GM23248 (cell line): Measurements from ENCODE around the gene AKT1S1.

Experiments
- EZH2 ChIP-seq: fragments of 200-600 bp; sonication (generic); IDR thresholded peaks from 2 replicates; pipeline ENCODE4 v1.6.1; 2018; ENCODE audit warnings: antibody characterized with exemption, mild to moderate bottlenecking; ENCODE audit not compliant: insufficient read depth, poor library complexity, severe bottlenecking
- EZH2phosphoT487 ChIP-seq: fragments of 200-600 bp; sonication (generic); IDR thresholded peaks from 2 replicates; pipeline ENCODE4 v1.6.1; 2018; ENCODE audit warnings: antibody characterized with exemption, moderate library complexity, mild to moderate bottlenecking, low read depth; ENCODE audit not compliant: insufficient read depth

- TF ChIP-seq EZH2phosphoT487, result no peak
- no peak for TF ChIP-seq EZH2
Observed at GRCh38 chr19:49844138-49845095, 32.7 kb downstream of the AKT1S1 start.
